Spleen (tissue), 7 donors: Measurements from ENCODE around the gene MAGEA8.

Experiments used
- CTCF ChIP-seq, 11 experiments: fragments of 200-600 bp in 7 of 11; fragments of 450-650 bp in 4 of 11; sonication (generic) in 4 of 11; IDR thresholded peaks in 8 of 11; conservative IDR thresholded peaks in 3 of 11; 1 replicate in 7 of 11; 2 replicates in 4 of 11; pipeline versions ENCODE4 v1.4.0 to v1.8.0; 2016 to 2021; ENCODE audit warnings: antibody characterized with exemption in 11 of 11, inconsistent platforms in 4 of 11, mild to moderate bottlenecking in 1 of 11
- POLR2A ChIP-seq, 3 donors: fragments of 450-650 bp; IDR thresholded peaks; one replicate each; pipeline ENCODE4 v1.5.1; 2017; ENCODE audit warnings: antibody characterized with exemption in 3 of 3, mild to moderate bottlenecking in 1 of 3
- donor health status: DM: no; HTN: no; CAD: no; lungs with moderate emphysema.
- donor health status: DM: no; HTN: no; CAD: no.
- donor health status: DM: no; HTN: no; CAD: no.

GRCh38 chrX:149849787-149850186, 31.2 kb upstream of the MAGEA8 start:
- TF ChIP-seq POLR2A (IDR thresholded peaks at IDR 0.05) (no peak), CTCF (IDR thresholded peaks at IDR 0.05 in 8 of 11, conservative IDR thresholded peaks at IDR 0.05 in 3 of 11) (no peak)
